Astrocyte of the hippocampus (primary cell): ENCODE results near the gene RTL1.

Experiments
- DNase-seq: peaks from one replicate; pipeline ENCODE4 v3.0.0; 2011; ENCODE audit warnings: low read depth, low spot score

The RTL1 gene

DNA sequence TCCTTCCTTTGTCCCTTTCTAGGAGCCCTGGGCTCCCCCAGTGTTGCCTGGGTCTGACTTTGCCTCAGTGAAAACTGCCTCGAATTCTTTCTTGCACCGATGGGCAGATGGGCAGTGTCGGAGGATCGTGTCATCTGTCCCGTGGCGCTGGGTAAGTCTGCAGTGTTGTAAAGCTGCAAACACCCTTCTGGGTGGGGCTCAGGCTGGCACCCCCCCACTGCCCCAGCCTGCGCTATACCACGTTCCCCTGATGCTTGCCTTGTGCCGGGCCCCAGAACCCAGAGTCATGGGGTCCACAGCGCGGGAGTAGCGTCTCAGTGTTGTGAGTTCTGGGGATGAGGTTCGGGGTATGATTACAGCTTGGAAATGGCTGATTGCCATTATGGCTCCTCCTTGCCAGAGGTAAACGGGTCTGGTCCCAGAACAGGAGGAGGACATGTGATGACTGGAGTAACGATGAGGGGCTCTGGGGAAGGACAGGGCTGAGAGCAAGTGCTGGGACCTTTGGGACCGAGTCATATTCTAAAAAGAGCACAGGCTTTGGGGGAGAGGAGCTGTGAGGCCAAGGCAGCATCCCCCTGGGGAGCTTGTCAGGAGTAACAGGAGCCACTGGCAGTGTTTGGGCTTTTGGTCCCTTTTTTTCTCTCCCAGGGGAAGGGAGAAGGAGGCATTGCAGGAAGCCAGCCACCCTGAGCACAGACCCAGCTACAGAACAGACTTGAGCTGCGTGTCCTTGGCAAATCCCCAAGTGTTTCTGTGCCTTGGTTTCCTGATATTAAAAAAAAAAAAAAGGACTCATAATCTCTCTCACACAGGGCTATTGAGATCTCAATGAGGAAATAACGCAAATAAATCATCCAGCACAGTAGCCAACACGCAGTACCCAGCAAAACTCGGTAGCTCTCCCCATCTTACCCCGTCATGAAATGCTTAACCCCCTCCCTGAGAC lies 4.3 kb downstream of the RTL1 start:
- DNase-seq, result no peak

GRCh38 chr14:100898465-100898864 lies 5.1 kb downstream of the RTL1 start:
- DNase-seq, result no peak

DNA sequence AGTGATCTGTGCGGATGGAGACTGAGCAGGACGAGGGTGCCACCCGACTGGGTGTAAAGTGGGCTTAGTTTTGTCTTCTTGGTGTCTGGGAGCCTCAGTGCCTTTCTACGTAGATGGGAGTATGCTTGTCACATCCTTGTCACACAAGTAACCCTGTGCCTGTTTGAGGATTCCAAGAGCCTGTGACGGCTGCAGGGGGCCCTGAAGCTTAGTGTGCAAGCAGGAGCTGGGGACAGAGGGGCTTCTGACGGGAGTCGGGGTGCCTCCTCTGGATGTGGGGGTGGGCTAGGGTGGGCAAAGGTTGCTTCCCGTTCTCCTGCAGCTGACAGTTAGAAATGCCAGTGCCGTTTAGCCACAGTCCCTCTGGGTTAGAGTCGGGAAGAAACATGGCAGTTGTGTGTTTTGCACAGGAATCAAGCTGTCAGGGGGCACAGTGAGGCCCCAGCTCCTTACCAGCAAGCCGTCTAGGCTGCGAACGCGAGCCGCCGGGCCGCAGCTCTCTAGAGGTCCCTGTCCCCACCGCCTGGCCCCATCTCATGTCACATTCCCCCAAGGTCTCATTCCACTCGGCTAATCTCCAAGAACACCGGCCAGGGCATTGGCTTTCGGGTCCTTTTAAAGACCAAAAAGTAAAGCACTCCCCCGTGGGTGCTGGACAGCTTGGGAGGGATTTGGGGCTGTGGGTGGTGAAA lies 7.0 kb downstream of the RTL1 start:
- no peak for DNase-seq

DNA sequence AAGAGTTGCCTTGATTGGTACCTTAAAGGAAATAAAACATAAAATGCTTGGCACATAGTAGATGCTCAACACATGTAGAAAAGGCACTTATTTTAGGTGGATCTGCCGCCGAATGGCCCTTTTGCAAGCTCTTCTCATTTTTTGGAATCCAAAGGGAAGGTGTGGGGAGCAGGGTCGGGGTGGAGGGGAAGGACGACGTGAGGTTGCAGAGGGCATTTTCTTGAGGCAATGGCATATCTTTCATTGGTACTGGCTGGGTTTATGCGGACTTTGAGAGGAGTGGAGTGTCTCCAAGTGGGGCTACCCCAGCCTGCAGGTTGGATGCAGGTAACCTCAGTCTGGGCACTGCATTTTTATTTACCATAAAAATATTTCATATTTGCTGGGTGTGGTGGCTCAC lies 8.1 kb downstream of the RTL1 start:
- DNase-seq, result no peak

GRCh38 chr14:100894416-100894815 lies 9.1 kb downstream of the RTL1 start:
- no peak for DNase-seq

- no peak for DNase-seq
Measured at GRCh38 chr14:100893760-100894159, 9.8 kb downstream of the RTL1 start.

- DNase-seq, result no peak
Measured at GRCh38 chr14:100893228-100893601, 10.3 kb downstream of the RTL1 start.

GRCh38 chr14:100892496-100893227 lies 10.9 kb downstream of the RTL1 start:
- DNase-seq, result no peak

DNA sequence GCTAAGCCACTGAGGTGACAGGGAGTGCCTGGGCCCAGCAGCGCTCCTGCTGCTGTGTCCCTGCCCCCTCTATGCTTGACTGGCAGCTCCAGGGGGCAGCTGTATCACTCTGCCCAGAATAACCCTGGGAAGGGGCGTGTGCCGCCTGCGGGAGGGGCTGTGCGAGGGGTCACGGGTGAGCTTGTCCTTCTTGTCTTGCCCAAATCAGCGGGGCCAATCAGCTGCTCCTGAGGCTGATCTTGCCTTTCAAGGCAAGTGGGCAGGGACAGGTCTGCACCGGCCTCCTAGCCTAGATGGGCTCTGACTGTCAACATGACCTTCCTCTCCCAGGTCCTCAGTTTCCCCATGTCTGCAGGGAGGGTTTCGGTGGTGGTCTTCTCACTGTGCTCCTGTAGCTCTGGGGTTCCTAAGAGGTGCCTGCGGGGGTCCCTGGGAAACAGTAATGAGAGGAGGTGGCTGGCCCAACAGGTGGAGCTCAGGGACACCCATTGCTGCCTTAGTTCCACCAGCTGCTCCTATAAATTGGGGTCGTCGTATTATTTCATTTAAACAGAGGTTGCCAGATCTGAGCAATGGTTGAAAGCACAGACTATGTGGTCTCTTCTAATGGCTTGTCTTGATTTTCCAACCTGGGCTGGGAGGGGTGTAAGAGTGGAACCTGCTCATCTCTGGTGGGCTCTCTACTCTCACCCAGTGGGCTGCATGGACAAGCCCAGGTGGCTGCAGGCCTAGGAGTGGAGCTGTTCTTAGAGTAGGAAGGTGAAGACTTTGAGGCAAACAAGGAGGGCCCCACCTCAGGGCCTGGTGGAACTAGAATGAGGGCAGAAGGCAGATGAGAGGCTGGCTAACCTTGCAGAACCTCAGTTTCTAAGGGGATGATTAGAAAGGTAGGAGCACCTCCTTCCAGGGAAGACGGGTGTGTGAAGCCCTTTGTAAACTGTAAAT lies 11.7 kb downstream of the RTL1 start:
- DNase-seq, result no peak

- DNase-seq, result no peak
Measured at GRCh38 chr14:100891051-100891450, 12.5 kb downstream of the RTL1 start.

DNA sequence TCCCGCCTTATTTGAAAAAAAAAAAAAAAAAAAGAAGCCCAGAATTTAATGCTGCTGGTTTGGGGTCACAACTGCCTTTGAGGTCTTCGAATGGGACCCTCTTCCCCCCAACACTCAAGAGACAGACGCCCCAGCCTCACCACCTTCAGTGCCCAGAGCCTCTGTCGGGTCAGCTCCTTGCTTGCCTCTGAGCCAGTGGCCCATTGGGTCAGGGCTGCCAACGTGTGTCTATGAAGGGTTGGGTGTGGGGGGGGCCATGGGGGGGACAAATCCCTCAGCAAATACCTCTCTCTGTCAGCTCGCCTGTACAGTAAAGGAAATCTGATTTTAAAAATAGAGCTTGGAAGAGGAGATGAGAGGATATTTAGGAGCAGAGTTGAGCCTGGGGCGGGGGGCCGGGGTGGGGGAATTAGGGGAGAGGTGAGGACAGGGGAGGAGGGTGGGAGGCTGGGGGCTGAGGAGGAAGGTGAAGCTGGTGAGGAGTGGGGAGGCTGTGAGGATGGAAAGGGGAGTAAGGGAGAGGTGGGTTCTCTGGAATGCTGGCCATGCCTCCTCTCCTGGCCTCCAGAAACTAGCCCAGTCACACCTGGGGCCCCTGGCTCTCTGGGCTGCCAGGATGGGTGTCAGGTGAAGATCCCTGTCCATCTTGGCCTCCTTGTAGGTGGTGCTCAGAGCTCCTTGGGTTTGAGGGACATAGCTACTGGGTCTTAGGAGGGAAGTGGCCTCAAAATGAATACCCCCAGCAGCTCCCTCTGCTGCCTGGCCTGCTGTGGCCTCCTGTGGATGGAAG lies 13.3 kb downstream of the RTL1 start:
- DNase-seq, result no peak

DNA sequence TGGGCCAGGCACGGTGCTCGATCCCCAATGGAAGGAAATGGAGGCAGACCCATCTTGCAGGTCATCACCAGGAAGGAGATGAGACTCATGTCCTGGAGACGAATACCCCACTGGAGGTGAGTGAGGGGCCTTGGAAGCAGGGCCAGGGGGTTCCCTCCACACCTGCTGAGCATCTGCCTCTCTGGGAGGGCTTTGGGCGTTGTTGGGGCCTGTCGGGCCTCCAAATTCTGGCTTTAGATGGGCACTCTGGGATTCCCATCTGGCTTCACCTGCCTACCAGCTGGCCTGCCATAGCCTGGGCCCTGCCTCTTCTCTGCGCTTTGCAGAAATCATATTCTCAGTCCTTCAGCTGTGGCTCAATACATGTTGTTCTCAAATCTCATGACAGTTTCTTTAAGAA lies 13.9 kb downstream of the RTL1 start:
- no peak for DNase-seq

DNA sequence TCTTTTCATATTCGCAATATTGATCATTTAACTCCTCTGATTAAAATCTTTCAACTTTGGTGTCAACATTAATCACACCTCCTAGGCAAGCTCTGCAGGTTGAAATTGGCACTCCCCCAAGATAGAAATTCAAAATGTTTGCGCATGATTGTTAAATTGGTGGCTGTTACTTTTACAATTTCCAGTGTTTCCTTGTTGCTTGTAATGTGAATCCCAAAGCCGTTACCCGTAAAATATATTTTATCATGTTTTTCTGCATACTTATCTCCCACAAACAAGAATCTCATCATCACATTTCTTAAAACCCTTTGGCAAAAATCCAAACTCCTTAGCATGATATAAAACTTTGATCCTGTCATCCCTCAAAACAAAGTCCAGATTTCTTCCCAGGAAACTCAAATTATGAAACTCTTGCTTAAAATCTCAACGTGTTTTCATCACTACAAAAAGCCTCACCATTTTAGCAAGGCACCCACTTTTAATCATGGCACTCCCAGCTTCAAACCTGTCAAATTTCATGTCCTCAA lies 14.7 kb downstream of the RTL1 start:
- no peak for DNase-seq

DNA sequence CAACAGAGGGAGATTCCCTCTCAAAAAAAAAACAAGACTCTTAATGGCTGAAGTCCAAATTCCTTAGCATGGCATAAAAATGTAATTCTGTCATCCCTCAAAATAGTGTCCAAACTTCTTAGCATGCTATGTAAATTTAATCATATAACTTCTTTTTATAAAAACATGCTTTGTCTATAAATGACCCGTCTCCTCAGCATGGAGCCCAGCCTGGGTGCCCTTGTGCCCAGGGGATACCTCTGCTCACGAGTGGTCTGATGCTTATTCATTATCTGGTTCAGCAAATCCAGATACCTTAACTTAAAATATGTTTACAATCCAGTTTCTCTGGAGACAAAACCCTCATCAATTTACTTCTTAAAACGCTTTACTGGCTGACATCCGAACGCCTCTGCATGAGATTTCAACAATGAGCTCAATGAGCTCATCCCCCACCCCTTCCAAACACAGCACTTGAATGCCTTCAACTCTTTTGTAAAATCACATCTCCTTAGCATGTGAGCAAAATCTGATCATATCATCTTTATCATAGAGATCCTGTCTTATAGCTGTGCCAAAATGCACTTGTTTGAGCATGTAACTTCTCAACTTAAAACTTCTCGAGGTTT lies 15.7 kb downstream of the RTL1 start:
- DNase-seq, result no peak

- no peak for DNase-seq
Measured at GRCh38 chr14:100885617-100886016, 17.9 kb downstream of the RTL1 start.

- DNase-seq, result no peak
Measured at GRCh38 chr14:100885196-100885595, 18.3 kb downstream of the RTL1 start.

GRCh38 chr14:100884456-100884855 lies 19.1 kb downstream of the RTL1 start:
- no peak for DNase-seq

DNA sequence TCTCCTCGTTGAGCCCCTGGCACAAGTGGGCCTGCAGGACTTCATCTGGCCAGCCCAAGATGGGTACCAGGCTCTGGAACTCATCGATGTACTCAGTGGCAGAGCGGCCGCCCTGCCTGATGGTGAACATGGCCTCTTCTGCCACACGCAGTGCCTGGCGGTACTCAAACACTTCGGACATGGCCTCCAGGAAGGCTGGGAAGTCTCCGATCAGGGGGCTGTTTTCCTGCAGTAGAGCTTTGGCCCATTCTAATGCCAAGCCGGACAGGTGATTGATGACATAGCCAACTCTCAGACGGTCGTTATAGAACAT lies 19.8 kb downstream of the RTL1 start:
- DNase-seq, result no peak

GRCh38 chr14:100882991-100883788 lies 20.3 kb downstream of the RTL1 start:
- no peak for DNase-seq
